ENCODE measurements around the gene NEK5.

GRCh38 chr13:52061587-52061986, 67.3 kb downstream of the NEK5 start:
- no peak for TF ChIP-seq CTCF (IDR thresholded peaks at IDR 0.05)
- TF ChIP-seq POLR2AphosphoS5 (IDR thresholded peaks at IDR 0.05), result no peak

All from prostate gland (tissue), 2 donors.